ENCODE data around the gene SERF2. TPM values are rescaled to one million over a fixed set of nuclear protein-coding genes. Genes with fewer than 3 reads are reported as not detected.
A peak's percentile ranks its signal among the peaks of the same experiment; 100 is the strongest.
"Not testable (repeated sequence)": the region's sequence is repeated elsewhere in the genome, so short reads cannot be mapped to it uniquely, and the experiment has no call there.

The SERF2 gene
- total RNA-seq, 4 donors from 2014 or later: 491 to 646 (median 617) TPM

DNA sequence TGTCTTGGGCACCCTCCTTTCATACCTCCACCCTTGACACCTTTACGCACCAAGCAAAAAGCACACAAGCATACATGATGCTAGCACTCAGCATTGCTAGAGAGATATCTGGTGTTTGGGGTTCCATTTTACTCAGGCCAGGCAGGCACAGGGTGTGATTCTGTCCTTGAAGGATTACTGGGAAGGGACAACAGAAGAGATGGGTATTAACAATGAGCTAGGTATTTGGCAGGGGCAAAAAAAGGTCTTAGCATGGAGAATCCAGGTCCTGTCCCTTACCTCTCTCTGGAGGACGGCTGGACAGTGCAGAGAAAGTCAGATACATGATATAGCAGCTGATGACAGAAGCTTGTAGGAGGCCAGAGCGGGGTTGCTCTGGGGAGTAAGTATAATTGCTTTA, 4.4 kb downstream of the SERF2 start:
- in situ Hi-C loops (cut with MboI; ENCODE audit: low sequenced_read_pairs in 4 of 4) (loop anchor here in 1 of 4 donors (25.0 kb wide), 2 partner anchors 916 to 1841 kb away; partner anchors contain the start of genes B2M, PATL2 and SQOR), intact Hi-C loops (cut with DNase I; ENCODE audit: low total_unique reads) (loop anchor here (10.0 kb wide), 1 partner anchor 738 kb away; the partner anchor contains the start of gene EIF3J)
- H3K27ac ChIP-seq: peak overlapping the region; percentile 96 to 100 (median 99)
- H3K9me3 ChIP-seq: no peaks in the 10 kb centered on the region
- peaks cover 0 to 48% of the 10 kb centered on the region in 2 donors for H3K36me3 ChIP-seq
- TF ChIP-seq, protein P1, sequence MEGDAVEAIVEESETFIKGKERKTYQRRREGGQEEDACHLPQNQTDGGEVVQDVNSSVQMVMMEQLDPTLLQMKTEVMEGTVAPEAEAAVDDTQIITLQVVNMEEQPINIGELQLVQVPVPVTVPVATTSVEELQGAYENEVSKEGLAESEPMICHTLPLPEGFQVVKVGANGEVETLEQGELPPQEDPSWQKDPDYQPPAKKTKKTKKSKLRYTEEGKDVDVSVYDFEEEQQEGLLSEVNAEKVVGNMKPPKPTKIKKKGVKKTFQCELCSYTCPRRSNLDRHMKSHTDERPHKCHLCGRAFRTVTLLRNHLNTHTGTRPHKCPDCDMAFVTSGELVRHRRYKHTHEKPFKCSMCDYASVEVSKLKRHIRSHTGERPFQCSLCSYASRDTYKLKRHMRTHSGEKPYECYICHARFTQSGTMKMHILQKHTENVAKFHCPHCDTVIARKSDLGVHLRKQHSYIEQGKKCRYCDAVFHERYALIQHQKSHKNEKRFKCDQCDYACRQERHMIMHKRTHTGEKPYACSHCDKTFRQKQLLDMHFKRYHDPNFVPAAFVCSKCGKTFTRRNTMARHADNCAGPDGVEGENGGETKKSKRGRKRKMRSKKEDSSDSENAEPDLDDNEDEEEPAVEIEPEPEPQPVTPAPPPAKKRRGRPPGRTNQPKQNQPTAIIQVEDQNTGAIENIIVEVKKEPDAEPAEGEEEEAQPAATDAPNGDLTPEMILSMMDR (IDR thresholded peaks at IDR 0.05 in 4 of 5, conservative IDR thresholded peaks at IDR 0.05 in 1 of 5): no peak
- TF ChIP-seq POLR2A (IDR thresholded peaks at IDR 0.05): no peak
- no peak overlapping the region for H3K4me3 ChIP-seq
- ATAC-seq (no peak), DNase-seq (no peak)
- H3K4me1 ChIP-seq: peaks cover 59 to 62% of the 10 kb centered on the region in 2 donors
- H3K27me3 ChIP-seq: no peaks in the 10 kb centered on the region

DNA sequence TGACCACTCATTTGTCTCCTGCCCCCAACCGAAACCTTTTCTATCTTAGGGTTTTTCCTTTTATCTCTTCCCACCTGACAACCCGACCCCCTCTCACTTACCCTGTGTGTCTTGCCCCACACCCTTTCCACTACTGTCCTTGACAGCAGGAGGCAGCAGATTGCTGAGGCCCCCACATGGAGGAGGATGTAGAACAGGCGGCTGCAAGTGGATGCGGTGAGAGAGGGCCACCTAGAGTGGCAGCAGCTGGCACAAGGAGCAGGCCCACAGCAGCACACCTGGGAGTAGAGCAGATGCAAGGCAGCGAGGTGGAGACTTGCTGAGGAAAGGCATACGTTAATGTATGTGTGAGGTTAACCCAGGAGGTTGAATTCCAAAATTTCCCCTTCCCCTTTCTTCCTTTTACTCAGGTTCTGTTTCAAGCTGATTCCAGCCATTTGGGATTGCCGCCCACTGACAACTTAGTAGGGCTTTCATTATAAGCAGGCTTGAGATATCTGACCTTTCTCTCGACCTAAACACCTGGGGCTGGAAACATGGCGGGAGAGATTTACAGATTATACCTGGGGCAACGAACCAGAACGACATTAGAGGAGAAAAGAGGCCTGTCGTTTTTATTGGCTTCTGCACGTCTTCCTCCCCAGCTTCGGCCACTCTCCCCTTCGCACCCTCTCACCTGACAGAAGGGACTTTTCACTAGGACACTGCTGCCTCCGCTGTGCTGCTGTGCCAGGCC, 7.3 kb downstream of the SERF2 start:
- intact Hi-C loops (cut with DNase I; ENCODE audit: low total_unique reads) (loop anchor here (10.0 kb wide), 1 partner anchor 735 kb away; the partner anchor contains the start of gene EIF3J), in situ Hi-C loops (cut with MboI; ENCODE audit: low sequenced_read_pairs in 4 of 4) (loop anchor here in 1 of 4 donors (25.0 kb wide), 2 partner anchors 913 to 1838 kb away; partner anchors contain the start of genes B2M, PATL2 and SQOR)
- Histone ChIP-seq H3K4me3 (no peak overlapping the region), H3K4me1 (peaks cover 46 to 49% of the 10 kb centered on the region in 2 donors), H3K36me3 (peaks cover 0 to 57% of the 10 kb centered on the region in 2 donors), H3K27ac (peak overlapping the region; percentile 86 to 100 (median 92)), H3K9me3 (no peaks in the 10 kb centered on the region), H3K27me3 (no peaks in the 10 kb centered on the region)
- no peak for ATAC-seq
- TF ChIP-seq, protein P1 (IDR thresholded peaks at IDR 0.05 in 4 of 5, conservative IDR thresholded peaks at IDR 0.05 in 1 of 5): no peak
- TF ChIP-seq POLR2A (IDR thresholded peaks at IDR 0.05): no peak
- no peak for DNase-seq

DNA sequence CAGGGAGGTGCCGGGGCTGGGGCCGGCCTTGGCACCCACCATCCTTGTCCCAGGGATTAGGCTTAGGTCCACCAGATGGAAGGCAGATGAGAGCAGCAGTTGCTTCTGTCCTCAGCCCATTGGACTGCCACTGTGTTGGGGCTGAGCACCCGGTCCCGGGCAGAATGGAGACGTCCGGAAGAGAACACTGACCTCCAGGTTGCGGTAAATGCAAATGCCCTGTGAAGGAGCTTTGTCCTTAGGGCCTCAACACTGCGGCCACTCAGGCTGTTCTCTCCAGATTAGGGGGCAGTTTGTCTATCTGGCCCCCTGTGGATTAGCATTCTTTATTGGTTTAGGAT, 7.8 kb downstream of the SERF2 start, which contains the start of gene SERINC4:
Gene SERINC4, minus strand, starts transcription at position 276 of the 341 bp plus-strand sequence. Its CDS starts 234 bp downstream, at position 42.
- Histone ChIP-seq H3K4me1 (peaks cover 41 to 44% of the 10 kb centered on the region in 2 donors), H3K27me3 (no peaks in the 10 kb centered on the region), H3K4me3 (peak within 1 kb of the TSS; percentile 74 to 97 (median 88)), H3K36me3 (peaks cover 0 to 57% of the 10 kb centered on the region in 2 donors), H3K27ac (peak within 1 kb of the TSS; percentile 86 to 100 (median 92)), H3K9me3 (no peaks in the 10 kb centered on the region)
- DNase-seq (no peak), ATAC-seq (peak in 1 of 2 donors; percentile 4)
- intact Hi-C loops (cut with DNase I; ENCODE audit: low total_unique reads): loop anchor here (1.0 to 10.0 kb wide), 2 partner anchors 24 to 735 kb away; partner anchors contain the start of genes EIF3J and MFAP1
- TF ChIP-seq POLR2A (IDR thresholded peaks at IDR 0.05): no peak
- TF ChIP-seq, protein P1 (IDR thresholded peaks at IDR 0.05 in 4 of 5, conservative IDR thresholded peaks at IDR 0.05 in 1 of 5): no peak
- in situ Hi-C loops (cut with MboI; ENCODE audit: low sequenced_read_pairs in 4 of 4): loop anchor here in 1 of 4 donors (25.0 kb wide), 2 partner anchors 912 to 1837 kb away; partner anchors contain the start of genes B2M, PATL2 and SQOR

- Histone ChIP-seq H3K9me3 (no peaks in the 10 kb centered on the region), H3K27ac (peak within 1 kb of the TSS; percentile 86 to 100 (median 92)), H3K4me3 (peak within 1 kb of the TSS; percentile 74 to 97 (median 88)), H3K27me3 (no peaks in the 10 kb centered on the region), H3K4me1 (peaks cover 35 to 38% of the 10 kb centered on the region in 2 donors), H3K36me3 (peaks cover 0 to 57% of the 10 kb centered on the region in 2 donors)
- TF ChIP-seq POLR2A (IDR thresholded peaks at IDR 0.05): peak; percentile 55 to 61
- TF ChIP-seq, protein P1 (IDR thresholded peaks at IDR 0.05 in 4 of 5, conservative IDR thresholded peaks at IDR 0.05 in 1 of 5): no peak
- ATAC-seq (peak; percentile 90 to 94), DNase-seq (peak; percentile 93 to 95)
- intact Hi-C loops (cut with DNase I; ENCODE audit: low total_unique reads): loop anchor here (1.0 kb wide), 1 partner anchor 24 kb away; the partner anchor contains the start of gene MFAP1
- in situ Hi-C loops (cut with MboI; ENCODE audit: low sequenced_read_pairs in 4 of 4): no loop called here
Observed at GRCh38 chr15:43800286-43801141, 8.4 kb downstream of the SERF2 start, which contains the start of gene HYPK. Gene HYPK, plus strand, starts transcription at chr15:43800599. Its CDS starts 24 bp downstream, at chr15:43800623.

- Histone ChIP-seq H3K4me1 (peaks cover 17 to 20% of the 10 kb centered on the region in 2 donors), H3K27ac (peak overlapping the region in 1 of 4 donors; percentile 21), H3K36me3 (peaks cover 0 to 64% of the 10 kb centered on the region in 2 donors)
- intact Hi-C loops (cut with DNase I; ENCODE audit: low total_unique reads); H3K27me3 ChIP-seq; H3K9me3 ChIP-seq; DNase-seq; ATAC-seq; in situ Hi-C loops (cut with MboI; ENCODE audit: low sequenced_read_pairs in 4 of 4); H3K4me3 ChIP-seq: not testable (repeated sequence)
Observed at GRCh38 chr15:43802676-43803075, 10.6 kb downstream of the SERF2 start.
